Trophoblast cell (in vitro differentiated cells and primary cell): ENCODE measurements around the gene DSC2. TPM values are rescaled to one million over a fixed set of nuclear protein-coding genes. Genes with fewer than 3 reads are reported as not detected.
A peak's percentile ranks its signal among the peaks of the same experiment; 100 is the strongest.

Source experiments
- DNase-seq, 2 donors: peaks; one replicate each; pipeline ENCODE4 v3.0.0-alpha.2; 2016
- H2AFZ ChIP-seq: 2 replicates; pipeline ENCODE4 v1.6.1; 2013; ENCODE audit warnings: low read length, moderate library complexity, mild to moderate bottlenecking; ENCODE audit not compliant: insufficient read depth, poor library complexity
- H2AK5ac ChIP-seq: 2 replicates; pipeline ENCODE4 v1.6.1; 2013; ENCODE audit warnings: mild to moderate bottlenecking, low read length
- H2BK120ac ChIP-seq: 2 replicates; pipeline ENCODE4 v1.6.1; 2013; ENCODE audit warnings: low read length, mild to moderate bottlenecking, moderate library complexity; ENCODE audit not compliant: insufficient read depth, poor library complexity
- H2BK12ac ChIP-seq: 2 replicates; pipeline ENCODE4 v1.6.1; 2013; ENCODE audit warnings: mild to moderate bottlenecking, low read length, moderate library complexity
- H2BK5ac ChIP-seq: 2 replicates; pipeline ENCODE4 v1.6.1; 2013; ENCODE audit warnings: low read length, low read depth, moderate library complexity, mild to moderate bottlenecking; ENCODE audit not compliant: poor library complexity
- H3K14ac ChIP-seq: 2 replicates; pipeline ENCODE4 v1.6.1; 2013; ENCODE audit warnings: mild to moderate bottlenecking, low read length
- H3K18ac ChIP-seq: 2 replicates; pipeline ENCODE4 v1.6.1; 2013; ENCODE audit warnings: mild to moderate bottlenecking, low read length
- H3K23ac ChIP-seq: 2 replicates; pipeline ENCODE4 v1.6.1; 2013; ENCODE audit warnings: low read length
- H3K27ac ChIP-seq: 2 replicates; pipeline ENCODE4 v1.5.1; 2013; ENCODE audit warnings: low read depth, mild to moderate bottlenecking, inconsistent platforms, low read length, moderate library complexity
- H3K27me3 ChIP-seq: 2 replicates; pipeline ENCODE4 v1.6.1; 2013; ENCODE audit warnings: inconsistent platforms, mild to moderate bottlenecking, low read length, moderate library complexity; ENCODE audit not compliant: insufficient read depth
- H3K36me3 ChIP-seq, 2 experiments: 1 replicate in 1 of 2; 2 replicates in 1 of 2; pipeline ENCODE4 v1.6.1; 2013; ENCODE audit warnings: low read length in 2 of 2, mild to moderate bottlenecking in 2 of 2, moderate library complexity in 1 of 2; ENCODE audit not compliant: insufficient read depth in 2 of 2, control insufficient read depth in 1 of 2
- H3K4ac ChIP-seq: 2 replicates; pipeline ENCODE4 v1.6.1; 2013; ENCODE audit warnings: low read depth, mild to moderate bottlenecking, low read length, moderate library complexity
- H3K4me1 ChIP-seq, 2 experiments: 1 replicate in 1 of 2; 2 replicates in 1 of 2; pipeline ENCODE4 v1.6.1; 2013; ENCODE audit warnings: low read length in 2 of 2, mild to moderate bottlenecking in 2 of 2, moderate library complexity in 1 of 2; ENCODE audit not compliant: insufficient read depth in 2 of 2, control insufficient read depth in 1 of 2
- H3K4me2 ChIP-seq: 2 replicates; pipeline ENCODE4 v1.6.1; 2013; ENCODE audit warnings: inconsistent platforms, mild to moderate bottlenecking, low read length, moderate library complexity
- H3K4me3 ChIP-seq: 2 replicates; pipeline ENCODE4 v1.5.1; 2013; ENCODE audit warnings: mild to moderate bottlenecking, low read depth, low read length, inconsistent platforms
- H3K79me1 ChIP-seq: one replicate; pipeline ENCODE4 v1.6.1; 2013; ENCODE audit warnings: low read length
- H3K79me2 ChIP-seq: 2 replicates; pipeline ENCODE4 v1.6.1; 2013; ENCODE audit warnings: low read length, mild to moderate bottlenecking; ENCODE audit not compliant: control insufficient read depth, insufficient read depth, poor library complexity
- H3K9ac ChIP-seq: 2 replicates; pipeline ENCODE4 v1.6.1; 2013; ENCODE audit warnings: mild to moderate bottlenecking, low read length
- H3K9me3 ChIP-seq: 2 replicates; pipeline ENCODE4 v1.6.1; 2013; ENCODE audit warnings: low read depth, mild to moderate bottlenecking, control low read depth, inconsistent platforms, low read length; ENCODE audit not compliant: insufficient read depth
- H4K12ac ChIP-seq: 2 replicates; pipeline ENCODE4 v1.6.1; 2013; ENCODE audit warnings: low read depth, mild to moderate bottlenecking, low read length, moderate library complexity
- H4K8ac ChIP-seq: 2 replicates; pipeline ENCODE4 v1.6.1; 2013; ENCODE audit warnings: low read depth, mild to moderate bottlenecking, low read length, moderate library complexity
- H4K91ac ChIP-seq: one replicate; pipeline ENCODE4 v1.6.1; 2013; ENCODE audit warnings: low read depth, mild to moderate bottlenecking, low read length, moderate library complexity
- WGBS: extraction: QIAGEN DNeasy Blood & Tissue Kit; methylation state at CpG from one replicate; pipeline ENCODE4 v1.1.7; 2013; ENCODE audit warnings: missing lambda C conversion rate; ENCODE audit not compliant: insufficient read length, insufficient coverage; ENCODE audit errors: extremely low coverage; 5-methylcytosine and 5-hydroxymethylcytosine counted together
- polyA plus RNA-seq: library from polyadenylated mRNA; stranded (reverse); fragments of 200-250 nt; gene quantifications from 2 replicates; pipeline ENCODE4 v1.2.3, GENCODE V29; 2013

The DSC2 gene
- polyA plus RNA-seq: 95.6 and 98.9 TPM in 2 replicates

GRCh38 chr18:31102025-31102684 is at the start of gene DSC2:
DSC2 (minus strand) TSS chr18:31102421; CDS start chr18:31101971, 450 bp downstream.
- peak within 1 kb of the TSS; percentile 97 for H3K27ac ChIP-seq
- no peaks in the 10 kb centered on the region for H3K27me3 ChIP-seq
- H3K9ac ChIP-seq: peak within 1 kb of the TSS; percentile 96
- H3K79me1 ChIP-seq: peaks cover 21% of the 10 kb centered on the region
- H4K12ac ChIP-seq: peak within 1 kb of the TSS; percentile 94
- peak within 1 kb of the TSS; percentile 84 for H4K8ac ChIP-seq
- peak within 1 kb of the TSS; percentile 94 for H3K4me3 ChIP-seq
- H3K9me3 ChIP-seq: no peaks in the 10 kb centered on the region
- peak within 1 kb of the TSS; percentile 90 for H3K18ac ChIP-seq
- H2AK5ac ChIP-seq: peak within 1 kb of the TSS; percentile 64
- peak within 1 kb of the TSS; percentile 98 for H4K91ac ChIP-seq
- H3K79me2 ChIP-seq: peaks cover 18% of the 10 kb centered on the region
- peak within 1 kb of the TSS; percentile 92 for H3K14ac ChIP-seq
- H2BK5ac ChIP-seq: peak within 1 kb of the TSS; percentile 91
- peak within 1 kb of the TSS; percentile 42 for H2BK12ac ChIP-seq
- H3K4me2 ChIP-seq: peak within 1 kb of the TSS; percentile 78
- WGBS: no CpG with 5 or more reads among the region's 44 CpGs
- peaks cover 2 to 6% of the 10 kb centered on the region in 2 experiments for H3K4me1 ChIP-seq
- no peak within 1 kb of the TSS for H3K23ac ChIP-seq
- H3K4ac ChIP-seq: peak within 1 kb of the TSS; percentile 87
- H2BK120ac ChIP-seq: peak within 1 kb of the TSS; percentile 93
- H2AFZ ChIP-seq: peak within 1 kb of the TSS; percentile 67
- peak; percentile 58 to 72 for DNase-seq
- no peaks in the 10 kb centered on the region for H3K36me3 ChIP-seq

GRCh38 chr18:31149351-31149750 is 47.1 kb upstream of the DSC2 start:
- Histone ChIP-seq H2BK5ac (no peak overlapping the region), H3K27me3 (no peaks in the 10 kb centered on the region), H3K36me3 (peaks cover 0 to 2% of the 10 kb centered on the region in 2 experiments), H3K9ac (no peak overlapping the region), H4K8ac (no peak overlapping the region), H3K27ac (no peak overlapping the region), H3K23ac (no peak overlapping the region), H3K14ac (no peak overlapping the region), H3K4ac (no peak overlapping the region), H3K9me3 (peaks cover 4% of the 10 kb centered on the region), H2BK12ac (no peak overlapping the region), H3K79me1 (no peaks in the 10 kb centered on the region), H4K12ac (no peak overlapping the region), H2AFZ (no peak overlapping the region), H4K91ac (no peak overlapping the region), H3K79me2 (no peaks in the 10 kb centered on the region), H3K4me2 (no peak overlapping the region), H2BK120ac (no peak overlapping the region), H2AK5ac (no peak overlapping the region), H3K4me3 (no peak overlapping the region), H3K18ac (no peak overlapping the region), H3K4me1 (no peaks in the 10 kb centered on the region)
- DNase-seq: no peak
- WGBS: no CpG with 5 or more reads among the region's 3 CpGs

GRCh38 chr18:31148600-31148999 is 46.4 kb upstream of the DSC2 start:
- no peak overlapping the region for H2BK5ac ChIP-seq
- H4K12ac ChIP-seq: no peak overlapping the region
- no peak overlapping the region for H2AK5ac ChIP-seq
- H3K4me1 ChIP-seq: no peaks in the 10 kb centered on the region
- no peak overlapping the region for H2BK120ac ChIP-seq
- peaks cover 4% of the 10 kb centered on the region for H3K9me3 ChIP-seq
- H4K8ac ChIP-seq: no peak overlapping the region
- H3K36me3 ChIP-seq: peaks cover 0 to 2% of the 10 kb centered on the region in 2 experiments
- WGBS: no CpG with 5 or more reads among the region's 3 CpGs
- H2BK12ac ChIP-seq: no peak overlapping the region
- H3K18ac ChIP-seq: no peak overlapping the region
- H3K9ac ChIP-seq: no peak overlapping the region
- no peak overlapping the region for H3K4me3 ChIP-seq
- no peak overlapping the region for H2AFZ ChIP-seq
- no peaks in the 10 kb centered on the region for H3K27me3 ChIP-seq
- no peaks in the 10 kb centered on the region for H3K79me2 ChIP-seq
- no peaks in the 10 kb centered on the region for H3K79me1 ChIP-seq
- H3K14ac ChIP-seq: no peak overlapping the region
- DNase-seq: no peak
- H3K4me2 ChIP-seq: no peak overlapping the region
- no peak overlapping the region for H3K27ac ChIP-seq
- H4K91ac ChIP-seq: no peak overlapping the region
- H3K23ac ChIP-seq: no peak overlapping the region
- H3K4ac ChIP-seq: no peak overlapping the region

- no peak overlapping the region for H3K4me2 ChIP-seq
- peaks cover 4% of the 10 kb centered on the region for H3K9me3 ChIP-seq
- H3K4me3 ChIP-seq: no peak overlapping the region
- H4K91ac ChIP-seq: no peak overlapping the region
- H3K36me3 ChIP-seq: peaks cover 0 to 1% of the 10 kb centered on the region in 2 experiments
- H2AFZ ChIP-seq: no peak overlapping the region
- H3K14ac ChIP-seq: no peak overlapping the region
- no peak overlapping the region for H3K23ac ChIP-seq
- no peaks in the 10 kb centered on the region for H3K79me2 ChIP-seq
- H3K27ac ChIP-seq: no peak overlapping the region
- no peak overlapping the region for H3K18ac ChIP-seq
- H2BK5ac ChIP-seq: no peak overlapping the region
- no peak overlapping the region for H2BK120ac ChIP-seq
- peak in 1 of 2 donors; percentile 47 for DNase-seq
- H4K8ac ChIP-seq: no peak overlapping the region
- H3K27me3 ChIP-seq: no peaks in the 10 kb centered on the region
- no peak overlapping the region for H2AK5ac ChIP-seq
- no peak overlapping the region for H2BK12ac ChIP-seq
- H3K4me1 ChIP-seq: no peaks in the 10 kb centered on the region
- no peak overlapping the region for H3K4ac ChIP-seq
- no peak overlapping the region for H4K12ac ChIP-seq
- H3K9ac ChIP-seq: no peak overlapping the region
- no peaks in the 10 kb centered on the region for H3K79me1 ChIP-seq
These were observed 44.6 kb upstream of the DSC2 start for GRCh38 chr18:31146809-31147208.
